ENCODE results near the gene ARID1B.

Gene ARID1B

GRCh38 chr6:157226761-157227160 lies 449.6 kb downstream of the ARID1B start:
- DNase-seq (ENCODE audit: low spot score): no peak

- DNase-seq (ENCODE audit: low spot score): peak; percentile 51
Observed at GRCh38 chr6:157227202-157228166, 450.3 kb downstream of the ARID1B start.

GRCh38 chr6:157228426-157229131 lies 451.4 kb downstream of the ARID1B start:
- no peak for DNase-seq (ENCODE audit: low spot score)

GRCh38 chr6:157229132-157229618 lies 452.0 kb downstream of the ARID1B start:
- no peak for DNase-seq (ENCODE audit: low spot score)

GRCh38 chr6:157229713-157230112 lies 452.5 kb downstream of the ARID1B start:
- no peak for DNase-seq (ENCODE audit: low spot score)

DNA sequence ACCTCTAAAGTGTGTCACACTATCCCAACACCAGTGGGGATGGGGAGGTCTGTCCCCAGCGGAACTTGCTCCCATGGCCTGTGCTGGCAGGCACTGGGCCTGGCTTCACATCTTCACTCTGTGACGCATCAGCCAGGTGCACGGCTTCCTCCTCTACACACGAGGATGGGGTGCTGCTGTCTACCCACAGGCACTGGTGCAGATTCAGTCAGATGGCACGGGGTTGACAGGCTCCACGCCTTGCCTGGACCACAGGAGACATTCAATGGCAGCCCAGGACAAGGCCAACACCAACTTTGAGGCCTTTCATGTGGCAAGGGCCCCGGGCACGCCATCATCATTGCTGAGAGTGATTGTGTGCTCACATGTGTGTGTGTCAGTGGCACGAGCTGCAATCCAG lies 453.7 kb downstream of the ARID1B start:
- DNase-seq (ENCODE audit: low spot score): no peak

DNA sequence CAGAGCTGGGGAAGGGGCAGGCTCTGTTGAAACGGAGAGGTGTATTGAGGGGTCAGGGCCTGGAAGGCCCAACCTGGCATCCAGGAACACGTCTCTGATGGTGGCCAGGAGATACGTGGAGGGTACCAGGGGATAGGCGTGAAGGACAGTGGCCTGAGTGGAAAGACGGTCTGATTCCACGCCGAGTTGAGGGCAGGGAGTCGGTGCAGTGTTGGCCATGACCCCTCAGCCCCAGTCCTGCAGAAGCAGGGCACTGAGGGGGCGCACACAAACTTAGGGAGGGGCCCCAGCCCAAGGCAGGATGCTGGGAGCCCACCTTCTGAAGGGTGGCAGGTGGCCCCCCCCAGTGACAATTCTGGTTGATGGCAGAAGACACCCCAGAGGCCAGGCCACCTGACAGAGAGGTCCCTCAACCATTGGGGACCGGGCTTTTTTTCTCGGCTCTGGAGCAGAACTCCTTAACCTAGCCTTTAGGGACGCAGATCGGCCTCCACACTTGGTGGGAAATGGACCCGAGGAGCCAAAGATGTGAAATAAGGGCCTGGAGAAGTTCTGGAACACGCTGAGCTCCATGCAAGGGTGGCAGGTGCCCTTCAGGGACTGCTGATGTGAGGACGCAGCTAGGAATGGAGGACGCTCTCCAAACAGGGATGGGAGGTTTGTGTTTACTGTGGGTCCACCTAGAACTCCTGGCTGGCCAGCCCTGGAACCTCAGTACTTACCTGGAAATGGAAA lies 455.1 kb downstream of the ARID1B start:
- DNase-seq (ENCODE audit: low spot score): no peak

- no peak for DNase-seq (ENCODE audit: low spot score)
Observed at GRCh38 chr6:157233156-157233555, 456.0 kb downstream of the ARID1B start.

DNA sequence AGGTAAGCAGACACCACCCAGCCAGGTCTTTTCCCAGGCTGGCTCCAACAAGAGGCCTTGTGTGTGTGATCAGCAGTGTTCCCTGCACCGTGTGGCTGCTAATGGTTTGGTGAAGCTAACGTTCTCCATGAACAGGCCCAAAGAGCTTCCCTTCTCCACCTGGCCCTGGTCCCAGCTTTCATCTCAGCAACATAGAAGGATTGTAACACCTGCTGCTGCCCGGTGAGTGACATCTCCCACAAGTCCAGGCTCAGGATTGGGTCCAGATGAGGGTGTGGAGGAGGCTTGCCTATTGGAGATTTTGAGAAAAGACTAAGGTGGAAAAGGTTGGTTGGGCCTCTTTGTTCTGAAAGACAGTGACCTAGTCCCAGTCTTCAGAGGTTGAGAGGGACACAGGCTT lies 456.5 kb downstream of the ARID1B start:
- no peak for DNase-seq (ENCODE audit: low spot score)

GRCh38 chr6:157235600-157236039 lies 458.4 kb downstream of the ARID1B start:
- DNase-seq (ENCODE audit: low spot score): peak; percentile 45

DNA sequence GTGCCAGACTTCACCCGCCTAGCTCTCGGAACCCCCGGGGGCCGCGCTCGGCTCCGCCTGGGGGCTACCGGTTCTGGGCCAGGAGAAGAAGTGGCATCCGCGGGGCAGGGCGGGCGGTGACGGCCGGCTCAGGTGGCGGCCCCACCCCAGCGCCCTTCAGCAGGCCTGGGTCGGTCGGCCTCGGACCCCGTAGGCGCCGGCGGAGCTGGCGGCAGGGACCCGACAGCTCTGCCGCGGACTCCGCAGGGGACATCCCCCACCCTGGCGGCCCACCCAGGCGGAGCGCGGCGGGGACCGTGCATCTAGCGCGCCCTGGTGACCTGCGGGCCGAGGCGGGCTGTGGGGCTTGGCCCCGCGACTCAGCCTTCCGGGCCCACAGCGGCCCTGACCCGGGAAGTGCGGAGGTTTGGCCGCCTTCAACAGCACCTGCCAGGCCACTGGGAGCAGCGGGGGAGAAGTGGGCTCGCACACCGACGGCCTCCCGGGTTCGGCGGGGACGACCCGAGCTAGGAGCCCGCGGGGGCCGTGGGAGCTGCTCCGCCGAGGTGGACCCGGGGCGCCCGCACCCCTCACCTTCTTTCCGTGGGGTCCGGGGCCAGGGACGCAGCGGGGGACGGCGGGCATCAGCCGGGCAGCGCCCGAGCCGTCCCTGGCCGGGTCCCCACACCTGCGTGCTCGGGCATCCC lies 459.0 kb downstream of the ARID1B start:
- no peak for DNase-seq (ENCODE audit: low spot score)

DNA sequence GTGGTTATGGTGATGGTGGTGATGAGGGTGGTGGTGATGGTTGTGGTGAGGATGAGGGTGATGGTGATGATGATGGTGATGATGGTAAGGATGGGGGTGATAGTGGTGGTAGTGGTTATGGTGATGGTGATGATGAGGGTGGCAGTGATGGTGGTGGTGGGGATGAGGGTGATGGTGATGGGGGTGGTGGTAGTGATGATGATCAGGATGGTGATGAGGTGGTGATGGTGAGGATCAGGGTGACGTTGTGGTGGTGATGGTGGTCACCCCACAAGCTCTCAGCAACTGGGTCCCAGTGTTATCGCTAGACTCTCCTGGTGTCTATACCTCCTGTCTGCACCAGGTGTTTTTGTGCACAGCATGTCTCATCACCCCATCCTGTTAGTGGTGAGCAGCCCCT lies 461.2 kb downstream of the ARID1B start:
- no peak for DNase-seq (ENCODE audit: low spot score)

GRCh38 chr6:157239148-157239547 lies 462.0 kb downstream of the ARID1B start:
- no peak for DNase-seq (ENCODE audit: low spot score)

DNA sequence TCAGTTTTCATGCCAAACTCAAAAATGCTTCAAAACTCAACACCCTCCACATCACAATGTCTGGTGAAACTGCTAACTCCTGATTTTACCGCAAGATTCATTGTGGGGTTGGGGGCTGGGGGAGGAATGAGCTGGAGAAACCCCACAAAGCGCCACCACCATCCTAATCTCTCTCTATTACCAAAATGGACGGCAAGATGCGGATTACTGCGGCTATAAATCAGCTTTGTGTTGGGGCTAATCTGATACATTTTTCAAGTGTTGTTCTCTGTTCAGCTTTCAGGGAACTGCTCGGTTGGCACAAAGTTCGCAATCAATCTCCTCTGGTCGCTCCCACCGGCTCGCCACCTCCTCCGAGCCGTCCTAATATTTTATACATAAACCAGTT lies 462.5 kb downstream of the ARID1B start:
- DNase-seq (ENCODE audit: low spot score): no peak

DNA sequence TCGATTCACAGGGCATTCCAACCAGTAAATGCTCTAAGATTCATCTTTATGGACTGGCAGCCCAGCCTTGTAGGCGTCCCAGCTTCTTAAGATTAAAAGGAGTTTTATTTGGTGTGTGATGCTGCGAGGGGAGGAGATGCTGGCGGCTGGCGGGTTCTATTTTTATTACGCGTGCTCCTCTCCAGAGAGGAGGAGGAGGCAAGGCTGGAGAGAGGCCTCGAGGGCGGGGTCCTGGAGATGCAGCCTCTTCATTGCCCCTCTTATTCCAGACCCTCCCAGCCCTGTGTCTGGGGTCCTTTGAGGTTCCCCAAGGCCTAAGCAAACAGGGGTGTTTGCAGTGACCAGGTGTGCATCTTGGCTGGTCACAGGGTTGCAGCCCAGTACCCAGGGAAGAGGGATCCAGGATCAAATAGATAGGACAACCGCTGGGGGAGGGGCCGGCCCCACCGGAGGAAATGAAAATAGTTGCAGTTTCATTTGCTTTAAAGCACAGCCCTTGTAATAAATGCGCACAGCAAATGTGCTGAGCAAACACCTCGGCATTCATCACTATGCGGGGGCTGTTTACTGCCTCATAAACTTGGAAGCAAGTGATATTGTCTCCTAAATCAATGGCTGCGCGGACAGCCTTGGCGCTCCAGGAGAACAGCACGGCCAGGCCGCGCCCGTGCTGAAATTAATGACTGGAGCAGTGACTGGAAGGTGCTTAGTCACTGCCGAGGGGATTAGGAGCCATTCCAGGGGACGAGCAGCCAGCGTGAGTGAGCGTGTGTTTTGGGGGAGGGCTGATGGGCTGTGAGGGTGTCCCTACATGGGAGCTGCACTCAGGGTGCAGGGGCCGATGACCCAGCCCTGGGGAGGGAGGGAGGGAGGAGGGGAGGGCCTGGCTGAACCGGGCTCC lies 463.1 kb downstream of the ARID1B start:
- no peak for DNase-seq (ENCODE audit: low spot score)

- no peak for DNase-seq (ENCODE audit: low spot score)
Observed at GRCh38 chr6:157240960-157241311, 463.8 kb downstream of the ARID1B start.

GRCh38 chr6:157242791-157243190 lies 465.6 kb downstream of the ARID1B start:
- DNase-seq (ENCODE audit: low spot score): no peak

DNA sequence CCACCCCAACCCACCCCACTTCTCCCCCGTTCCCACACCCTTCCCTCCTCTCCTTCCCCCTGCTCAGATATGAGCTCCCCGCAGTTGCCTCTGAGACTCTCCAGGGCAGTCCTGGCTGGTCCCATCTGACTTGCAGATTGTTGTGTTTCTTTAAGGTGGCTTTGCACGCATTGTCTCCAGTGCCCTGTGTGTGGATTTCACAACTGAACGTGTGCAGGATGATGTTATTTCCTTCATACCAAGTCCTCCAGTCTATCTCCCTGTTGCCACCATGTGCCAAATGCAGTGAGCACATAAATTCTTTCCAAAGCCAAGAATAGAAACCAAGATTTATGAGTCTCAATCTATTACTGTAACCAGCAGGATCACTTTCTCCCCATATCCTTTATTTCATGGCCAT lies 467.0 kb downstream of the ARID1B start:
- DNase-seq (ENCODE audit: low spot score): no peak

- no peak for DNase-seq (ENCODE audit: low spot score)
Observed at GRCh38 chr6:157244780-157245179, 467.6 kb downstream of the ARID1B start.

GRCh38 chr6:157245436-157245835 lies 468.3 kb downstream of the ARID1B start:
- DNase-seq (ENCODE audit: low spot score): no peak
